Measurements from ENCODE around the gene SNED1. TPM values are rescaled to one million over a fixed set of nuclear protein-coding genes. Genes with fewer than 3 reads are reported as not detected.

The SNED1 gene
- total RNA-seq, 1 experiment from 2014 or later = 2.8 TPM

DNA sequence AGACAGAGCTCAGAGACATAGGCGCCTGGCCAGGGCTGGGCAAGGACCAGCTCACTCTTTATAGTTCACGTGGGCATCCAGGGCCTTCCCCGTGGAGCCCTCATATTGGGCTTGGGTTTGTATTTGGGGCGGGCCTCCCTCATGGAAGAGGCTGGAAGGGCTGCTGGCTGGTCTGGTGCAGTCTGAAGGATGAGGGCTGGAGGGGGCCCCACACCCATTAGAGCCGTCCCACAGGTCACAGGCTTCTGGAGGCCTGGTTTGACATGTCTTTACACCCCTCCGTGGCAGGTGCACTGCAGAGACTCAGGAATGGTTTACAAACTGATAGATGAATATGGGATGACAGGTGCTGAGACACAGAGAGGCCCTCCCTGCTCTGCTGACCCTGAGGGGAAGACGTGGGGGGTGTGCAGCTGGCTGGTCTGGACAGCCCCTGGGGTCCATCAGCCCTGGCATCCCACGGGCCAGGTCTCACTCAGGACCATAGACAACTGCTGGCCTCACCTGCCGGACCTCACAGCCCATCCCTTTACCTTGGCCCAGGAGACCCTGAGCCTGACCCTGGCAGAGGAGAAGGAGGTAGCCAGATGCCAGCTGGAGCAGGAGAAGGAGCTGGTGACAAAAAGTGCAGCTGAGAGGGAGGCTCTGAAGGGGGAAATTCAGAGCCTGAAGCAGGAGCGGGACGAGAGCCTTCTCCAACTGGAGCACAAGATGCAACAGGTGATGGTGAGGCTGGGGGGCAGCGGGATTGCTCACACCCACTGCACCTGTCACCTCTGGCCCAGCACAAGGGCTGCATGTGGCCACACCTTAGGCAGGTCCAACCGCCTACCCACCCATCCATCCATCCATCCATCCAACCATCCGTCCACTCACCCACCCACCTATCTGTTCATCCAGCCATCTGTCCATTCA lies 48.4 kb upstream of the SNED1 start:
- Histone ChIP-seq H3K79me2 (ENCODE audit: low read depth) (no peaks in the 10 kb centered on the region), H3K4me1 (replicated peaks; ENCODE audit: insufficient read depth) (no peaks in the 10 kb centered on the region), H3K27ac (no peak overlapping the region), H3K4me3 (no peak overlapping the region), H3K36me3 (ENCODE audit: low read depth) (no peaks in the 10 kb centered on the region), H3F3A (ENCODE audit: insufficient read depth, low read depth) (no peaks in the 10 kb centered on the region), H3K9me3 (ENCODE audit: insufficient read depth, low read depth) (no peaks in the 10 kb centered on the region), H3K4me2 (no peak overlapping the region), H3K9me2 (ENCODE audit: insufficient read depth) (no peaks in the 10 kb centered on the region), H4K20me1 (ENCODE audit: insufficient read depth) (no peaks in the 10 kb centered on the region), H2AFZ (no peak overlapping the region), H3K27me3 (ENCODE audit: insufficient read depth, low read depth) (peaks cover 64% of the 10 kb centered on the region)
- ChIA-PET CTCF (no interaction called here), POLR2A (ENCODE audit: unreplicated experiment) (no interaction called here)
- intact Hi-C loops (cut with micrococcal nuclease; ENCODE audit: unreplicated experiment) = no loop called here
- no peak for DNase-seq
- BruUV-seq (replicated peaks) = no TSS peak
- no peak for TF ChIP-seq EZH2 (IDR thresholded peaks at IDR 0.05; ENCODE audit: low read depth)
- TF ChIP-seq, protein P1, sequence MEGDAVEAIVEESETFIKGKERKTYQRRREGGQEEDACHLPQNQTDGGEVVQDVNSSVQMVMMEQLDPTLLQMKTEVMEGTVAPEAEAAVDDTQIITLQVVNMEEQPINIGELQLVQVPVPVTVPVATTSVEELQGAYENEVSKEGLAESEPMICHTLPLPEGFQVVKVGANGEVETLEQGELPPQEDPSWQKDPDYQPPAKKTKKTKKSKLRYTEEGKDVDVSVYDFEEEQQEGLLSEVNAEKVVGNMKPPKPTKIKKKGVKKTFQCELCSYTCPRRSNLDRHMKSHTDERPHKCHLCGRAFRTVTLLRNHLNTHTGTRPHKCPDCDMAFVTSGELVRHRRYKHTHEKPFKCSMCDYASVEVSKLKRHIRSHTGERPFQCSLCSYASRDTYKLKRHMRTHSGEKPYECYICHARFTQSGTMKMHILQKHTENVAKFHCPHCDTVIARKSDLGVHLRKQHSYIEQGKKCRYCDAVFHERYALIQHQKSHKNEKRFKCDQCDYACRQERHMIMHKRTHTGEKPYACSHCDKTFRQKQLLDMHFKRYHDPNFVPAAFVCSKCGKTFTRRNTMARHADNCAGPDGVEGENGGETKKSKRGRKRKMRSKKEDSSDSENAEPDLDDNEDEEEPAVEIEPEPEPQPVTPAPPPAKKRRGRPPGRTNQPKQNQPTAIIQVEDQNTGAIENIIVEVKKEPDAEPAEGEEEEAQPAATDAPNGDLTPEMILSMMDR (conservative IDR thresholded peaks at IDR 0.05) = no peak

DNA sequence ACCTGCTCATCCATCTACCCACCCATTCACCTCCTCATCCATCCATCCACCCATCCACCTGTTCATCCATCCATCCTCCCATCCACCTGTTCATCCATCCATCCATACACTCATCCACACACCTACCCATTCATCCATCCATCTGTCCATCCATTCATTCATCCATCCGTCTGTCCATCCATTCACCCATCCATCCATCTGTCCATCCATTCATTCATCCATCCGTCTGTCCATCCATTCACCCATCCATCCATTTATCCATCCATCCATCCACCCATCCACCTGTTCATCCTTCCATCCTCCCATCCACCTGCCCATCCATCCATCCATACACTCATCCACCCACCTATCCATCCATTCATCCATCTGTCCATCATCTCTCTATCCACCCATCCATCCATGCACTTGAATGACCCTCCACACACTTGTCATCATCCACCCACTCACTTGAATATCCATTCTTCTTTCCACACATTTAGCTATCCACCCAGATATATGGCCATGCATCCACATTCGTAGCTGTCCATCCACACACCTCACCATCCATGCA lies 47.3 kb upstream of the SNED1 start:
- Histone ChIP-seq H4K20me1 (ENCODE audit: insufficient read depth) (no peaks in the 10 kb centered on the region), H3K27me3 (ENCODE audit: insufficient read depth, low read depth) (peaks cover 74% of the 10 kb centered on the region), H3K27ac (no peak overlapping the region), H3K36me3 (ENCODE audit: low read depth) (no peaks in the 10 kb centered on the region), H3K79me2 (ENCODE audit: low read depth) (no peaks in the 10 kb centered on the region), H3F3A (ENCODE audit: insufficient read depth, low read depth) (no peaks in the 10 kb centered on the region), H3K4me2 (no peak overlapping the region), H3K4me1 (replicated peaks; ENCODE audit: insufficient read depth) (no peaks in the 10 kb centered on the region), H3K4me3 (no peak overlapping the region), H2AFZ (no peak overlapping the region), H3K9me2 (ENCODE audit: insufficient read depth) (no peaks in the 10 kb centered on the region), H3K9me3 (ENCODE audit: insufficient read depth, low read depth) (no peaks in the 10 kb centered on the region)
- BruUV-seq (replicated peaks) = no TSS peak
- no peak for TF ChIP-seq EZH2 (IDR thresholded peaks at IDR 0.05; ENCODE audit: low read depth)
- TF ChIP-seq, protein P1 (conservative IDR thresholded peaks at IDR 0.05) = no peak
- intact Hi-C loops (cut with micrococcal nuclease; ENCODE audit: unreplicated experiment) = no loop called here
- ChIA-PET CTCF (interaction anchor here (0.6 to 0.7 kb wide), 2 partner anchors 55 to 232 kb away, joined by 3 read pairs; no protein-coding TSS in a partner anchor), POLR2A (ENCODE audit: unreplicated experiment) (no interaction called here)
- no peak for DNase-seq

DNA sequence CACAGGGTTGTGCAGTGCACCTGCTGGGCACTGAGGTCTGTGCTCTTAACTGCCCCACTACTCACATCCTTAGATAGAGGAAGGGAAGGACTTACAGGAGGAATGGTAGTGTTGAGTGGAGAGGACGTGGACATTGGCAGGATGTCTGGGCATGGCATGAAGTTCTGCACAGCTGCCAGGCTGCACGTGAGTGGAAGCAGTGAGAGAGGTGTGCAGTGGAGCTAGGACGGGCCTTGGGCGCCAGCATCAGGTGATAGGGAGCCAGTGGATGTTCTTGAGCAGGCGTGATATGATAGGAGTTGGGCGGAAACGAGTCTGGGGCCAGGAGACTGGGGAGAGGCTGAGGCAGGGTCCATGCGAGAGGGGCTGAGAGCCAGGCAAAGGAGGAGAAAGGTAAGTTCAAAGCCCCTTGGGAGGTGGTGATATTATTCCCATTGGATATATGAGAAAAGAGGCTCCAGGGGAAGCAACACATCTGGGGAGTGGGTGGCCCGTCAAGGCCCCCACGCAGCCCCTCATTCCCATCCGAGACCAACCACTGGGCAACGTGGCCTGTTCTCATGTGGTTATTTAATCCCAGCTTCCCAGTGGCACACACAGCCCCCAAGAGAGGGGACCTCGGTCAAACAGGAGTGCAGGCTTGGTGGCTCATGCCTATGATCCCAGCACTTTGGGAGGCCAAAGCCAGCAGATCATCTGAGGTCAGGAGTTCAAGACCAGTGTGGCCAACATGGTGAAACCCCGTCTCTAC lies 45.7 kb upstream of the SNED1 start:
- H2AFZ ChIP-seq = no peak overlapping the region
- BruUV-seq (replicated peaks) = no TSS peak
- H3K9me3 ChIP-seq (ENCODE audit: insufficient read depth, low read depth) = no peaks in the 10 kb centered on the region
- no peak overlapping the region for H3K4me2 ChIP-seq
- H3K4me1 ChIP-seq (replicated peaks; ENCODE audit: insufficient read depth) = no peaks in the 10 kb centered on the region
- no peak overlapping the region for H3K27ac ChIP-seq
- no peak overlapping the region for H3K4me3 ChIP-seq
- H3K9me2 ChIP-seq (ENCODE audit: insufficient read depth) = no peaks in the 10 kb centered on the region
- H3K27me3 ChIP-seq (ENCODE audit: insufficient read depth, low read depth) = peaks cover 90% of the 10 kb centered on the region
- ChIA-PET POLR2A (ENCODE audit: unreplicated experiment) (no interaction called here), CTCF (no interaction called here)
- no peaks in the 10 kb centered on the region for H3K36me3 ChIP-seq (ENCODE audit: low read depth)
- no peaks in the 10 kb centered on the region for H3F3A ChIP-seq (ENCODE audit: insufficient read depth, low read depth)
- no peak for TF ChIP-seq EZH2 (IDR thresholded peaks at IDR 0.05; ENCODE audit: low read depth)
- TF ChIP-seq, protein P1 (conservative IDR thresholded peaks at IDR 0.05) = no peak
- no peaks in the 10 kb centered on the region for H3K79me2 ChIP-seq (ENCODE audit: low read depth)
- intact Hi-C loops (cut with micrococcal nuclease; ENCODE audit: unreplicated experiment) = no loop called here
- no peak for DNase-seq
- H4K20me1 ChIP-seq (ENCODE audit: insufficient read depth) = no peaks in the 10 kb centered on the region

Data from PC-9 (cell line).